ENCODE results near the gene PMFBP1. TPM values are rescaled to one million over a fixed set of nuclear protein-coding genes. Genes with fewer than 3 reads are reported as not detected.

Gene PMFBP1
- total and polyA plus RNA-seq, 7 donors = 0.16 to 0.72 (median 0.37) TPM; not detected in 2

- no peaks in the 10 kb centered on the region for H3K36me3 ChIP-seq (ENCODE audit: insufficient read depth in 1 of 2, low read depth in 1 of 2)
- ATAC-seq = no peak
- H3K4me1 ChIP-seq = no peaks in the 10 kb centered on the region
- no peaks in the 10 kb centered on the region for H3K27me3 ChIP-seq (ENCODE audit: insufficient read depth in 3 of 3, low read length in 2 of 3)
- no peak overlapping the region for H3K27ac ChIP-seq
- no peaks in the 10 kb centered on the region for H3K9me3 ChIP-seq
- no peak overlapping the region for H3K4me3 ChIP-seq
- no peak for TF ChIP-seq CTCF (IDR thresholded peaks at IDR 0.05)
- intact Hi-C loops (cut with DNase I) = no loop called here
- DNase-seq = no peak
Measured at GRCh38 chr16:72182976-72183375, 11.0 kb upstream of the PMFBP1 start.

- no peak overlapping the region for H3K4me3 ChIP-seq
- no peaks in the 10 kb centered on the region for H3K9me3 ChIP-seq
- no peaks in the 10 kb centered on the region for H3K36me3 ChIP-seq (ENCODE audit: insufficient read depth in 1 of 2, low read depth in 1 of 2)
- no peaks in the 10 kb centered on the region for H3K27me3 ChIP-seq (ENCODE audit: insufficient read depth in 3 of 3, low read length in 2 of 3)
- no peak for TF ChIP-seq CTCF (IDR thresholded peaks at IDR 0.05)
- no peak for ATAC-seq
- 30 to 33% (median 30%) methylated on average over 5 of the region's 5 CpGs for WGBS, 3 donors
- intact Hi-C loops (cut with DNase I) = no loop called here
- no peak for DNase-seq
- no peak overlapping the region for H3K27ac ChIP-seq
- no peaks in the 10 kb centered on the region for H3K4me1 ChIP-seq
Measured at GRCh38 chr16:72179204-72179970, 7.4 kb upstream of the PMFBP1 start.

- H3K4me1 ChIP-seq = no peaks in the 10 kb centered on the region
- WGBS, 3 donors = 78 to 83% (median 80%) methylated on average over 2 of the region's 2 CpGs
- ATAC-seq = no peak
- H3K4me3 ChIP-seq = no peak overlapping the region
- no peak overlapping the region for H3K27ac ChIP-seq
- intact Hi-C loops (cut with DNase I) = no loop called here
- no peaks in the 10 kb centered on the region for H3K27me3 ChIP-seq (ENCODE audit: insufficient read depth in 3 of 3, low read length in 2 of 3)
- TF ChIP-seq CTCF (IDR thresholded peaks at IDR 0.05) = no peak
- no peaks in the 10 kb centered on the region for H3K36me3 ChIP-seq (ENCODE audit: insufficient read depth in 1 of 2, low read depth in 1 of 2)
- no peaks in the 10 kb centered on the region for H3K9me3 ChIP-seq
- no peak for DNase-seq
Measured at GRCh38 chr16:72174726-72175125, 2.8 kb upstream of the PMFBP1 start.

- DNase-seq = no peak
- Histone ChIP-seq H3K27me3 (ENCODE audit: insufficient read depth in 3 of 3, low read length in 2 of 3) (no peaks in the 10 kb centered on the region), H3K4me1 (no peaks in the 10 kb centered on the region), H3K27ac (no peak overlapping the region), H3K36me3 (ENCODE audit: insufficient read depth in 1 of 2, low read depth in 1 of 2) (no peaks in the 10 kb centered on the region), H3K4me3 (no peak overlapping the region), H3K9me3 (no peaks in the 10 kb centered on the region)
- no peak for TF ChIP-seq CTCF (IDR thresholded peaks at IDR 0.05)
- 73 to 87% (median 78%) methylated on average over 1 of the region's 1 CpG for WGBS, 3 donors
- ATAC-seq = no peak
- intact Hi-C loops (cut with DNase I) = no loop called here
Measured at GRCh38 chr16:72173997-72174396, 2.0 kb upstream of the PMFBP1 start.

GRCh38 chr16:72171236-72171635 lies 719 bp downstream of the PMFBP1 start:
- Histone ChIP-seq H3K27ac (no peak overlapping the region), H3K4me1 (no peaks in the 10 kb centered on the region), H3K9me3 (no peaks in the 10 kb centered on the region), H3K4me3 (no peak overlapping the region), H3K27me3 (ENCODE audit: insufficient read depth in 3 of 3, low read length in 2 of 3) (no peaks in the 10 kb centered on the region), H3K36me3 (ENCODE audit: insufficient read depth in 1 of 2, low read depth in 1 of 2) (no peaks in the 10 kb centered on the region)
- 89 to 94% (median 93%) methylated on average over 1 of the region's 1 CpG for WGBS, 3 donors
- DNase-seq = no peak
- no peak for TF ChIP-seq CTCF (IDR thresholded peaks at IDR 0.05)
- ATAC-seq = no peak
- intact Hi-C loops (cut with DNase I) = no loop called here

All from psoas muscle (tissue), 8 donors.